ENCODE measurements around the gene ZBED1.
"Not testable (repeated sequence)": the region's sequence is repeated elsewhere in the genome, so short reads cannot be mapped to it uniquely, and the experiment has no call there.

ZBED1 gene

GRCh38 chrX:2474963-2475726 is 25.6 kb downstream of the ZBED1 start:
- DNase-seq (ENCODE audit: low read depth, low spot score): no peak

- no peak for DNase-seq (ENCODE audit: low read depth, low spot score)
Observed at GRCh38 chrX:2474280-2474962, 26.4 kb downstream of the ZBED1 start.

DNA sequence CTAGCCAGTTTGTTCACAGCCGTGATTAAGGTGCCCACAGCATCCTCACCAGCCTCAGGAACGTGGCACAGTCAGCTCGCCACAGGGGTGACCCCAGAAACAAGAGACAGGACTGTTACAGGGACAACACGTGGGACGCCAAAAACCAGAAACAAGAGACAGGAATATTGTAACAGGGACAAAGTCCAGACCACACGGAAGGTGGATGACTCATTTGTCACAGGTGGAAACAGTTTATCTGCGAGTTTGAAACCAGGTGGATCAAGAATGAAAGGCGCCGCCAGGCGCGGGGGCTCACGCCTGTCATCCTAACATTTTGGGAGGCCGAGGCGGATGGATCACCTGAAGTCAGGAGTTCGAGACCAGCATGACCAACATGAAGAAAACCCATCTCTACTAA is 27.7 kb downstream of the ZBED1 start:
- DNase-seq (ENCODE audit: low read depth, low spot score): not testable (repeated sequence)

DNA sequence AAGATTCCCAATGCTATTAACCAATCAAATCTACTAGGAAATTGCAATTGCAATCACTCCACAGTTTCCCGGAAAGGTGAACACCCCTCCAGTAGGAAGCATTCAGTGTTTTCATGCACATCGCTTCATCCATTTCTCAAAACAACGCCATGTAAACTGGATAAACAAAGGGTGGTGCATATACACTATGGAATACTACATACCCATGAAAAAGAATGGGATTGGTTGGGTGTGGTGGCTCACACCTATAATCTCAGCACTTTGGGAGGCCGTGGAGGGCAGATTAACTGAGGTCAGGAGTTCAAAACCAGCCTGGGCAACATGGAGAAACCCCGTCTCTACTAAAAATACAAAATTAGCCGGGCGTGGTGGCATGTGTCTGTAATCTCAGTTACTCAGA is 29.1 kb downstream of the ZBED1 start:
- no peak for DNase-seq (ENCODE audit: low read depth, low spot score)

- DNase-seq (ENCODE audit: low read depth, low spot score): not testable (repeated sequence)
Observed at GRCh38 chrX:2471126-2471525, 29.6 kb downstream of the ZBED1 start.

DNA sequence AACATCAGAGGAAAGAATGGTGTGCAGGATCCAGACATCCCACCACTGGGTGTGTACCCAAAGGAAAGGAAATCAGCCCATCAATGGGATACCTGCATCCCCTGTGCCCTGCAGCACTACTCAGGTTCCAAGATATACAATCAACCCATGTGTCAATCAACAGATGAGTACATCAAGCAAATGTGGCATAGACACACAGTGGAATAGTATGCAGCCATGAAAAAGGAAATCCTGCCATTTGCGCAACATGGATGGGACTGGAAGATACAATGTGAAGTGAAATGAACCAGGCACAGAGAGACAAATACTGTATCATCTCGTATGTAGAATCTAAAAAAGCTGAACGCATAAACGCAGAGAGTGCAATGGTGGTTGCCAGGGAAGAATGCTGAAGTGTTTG is 30.9 kb downstream of the ZBED1 start:
- not testable (repeated sequence) for DNase-seq (ENCODE audit: low read depth, low spot score)

DNA sequence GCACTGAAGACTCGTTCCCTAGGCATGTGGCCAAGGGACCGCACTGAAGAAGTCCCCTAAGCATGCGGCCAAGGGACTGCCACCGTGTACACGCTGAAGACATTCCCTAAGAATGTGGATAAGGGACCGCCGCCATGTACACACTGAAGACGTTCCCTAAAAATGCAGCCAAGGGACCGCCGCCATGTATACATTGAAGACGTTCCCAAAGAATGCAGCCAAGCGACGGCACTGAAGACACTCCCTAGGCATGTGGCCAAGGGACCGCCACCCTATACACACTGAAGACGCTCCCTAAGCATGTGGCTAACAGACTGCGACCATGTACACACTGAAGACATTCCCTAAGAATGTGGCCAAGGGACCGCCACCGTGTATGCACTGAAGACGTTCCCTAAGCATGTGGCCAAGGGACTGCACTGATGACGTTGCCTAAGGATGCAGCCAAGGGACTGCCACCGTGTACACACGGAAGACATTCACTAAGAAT is 31.5 kb downstream of the ZBED1 start:
- no peak for DNase-seq (ENCODE audit: low read depth, low spot score)

DNA sequence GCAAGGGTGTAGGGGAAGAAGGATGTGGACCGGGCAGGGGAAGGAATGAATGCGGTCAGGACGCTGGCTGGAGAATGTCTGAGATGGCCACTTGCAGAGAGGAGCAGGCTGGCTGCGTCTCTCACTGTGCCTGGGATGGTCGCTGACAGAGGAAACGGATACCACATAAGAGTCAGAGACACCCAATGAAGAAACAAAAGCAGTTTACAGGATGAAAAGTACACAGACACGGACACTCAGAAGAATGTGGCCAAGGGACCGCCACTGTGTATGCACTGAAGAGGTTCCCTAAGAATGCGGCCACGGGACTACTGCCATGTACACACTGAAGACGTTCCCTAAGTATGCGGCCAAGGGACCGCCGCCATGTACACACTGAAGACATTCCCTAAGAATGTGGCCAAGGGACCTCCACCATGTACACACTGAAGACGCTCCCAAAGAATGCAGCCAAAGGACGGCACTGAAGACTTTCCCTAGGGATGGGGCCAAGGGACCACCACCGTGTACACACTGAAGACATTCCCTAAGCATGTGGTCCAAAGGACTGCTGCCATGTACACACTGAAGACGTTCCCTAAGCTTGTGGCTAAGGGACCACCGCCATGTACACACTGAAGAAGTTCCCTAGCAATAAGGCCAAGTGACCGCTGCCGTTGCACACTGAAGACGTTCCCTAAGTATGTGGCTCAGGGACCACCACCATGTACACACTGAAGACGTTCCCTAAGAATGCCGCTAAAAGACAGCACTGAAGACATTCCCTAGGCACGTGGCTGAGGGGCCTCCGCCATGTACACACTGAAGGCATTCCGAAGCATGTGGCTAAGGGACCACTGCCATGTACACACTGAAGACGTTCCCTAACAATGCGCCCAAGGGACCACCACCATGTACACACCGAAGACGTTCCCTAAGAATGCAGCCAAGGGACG is 32.2 kb downstream of the ZBED1 start:
- DNase-seq (ENCODE audit: low read depth, low spot score): no peak

GRCh38 chrX:2466876-2467656 is 33.7 kb downstream of the ZBED1 start:
- no peak for DNase-seq (ENCODE audit: low read depth, low spot score)

DNA sequence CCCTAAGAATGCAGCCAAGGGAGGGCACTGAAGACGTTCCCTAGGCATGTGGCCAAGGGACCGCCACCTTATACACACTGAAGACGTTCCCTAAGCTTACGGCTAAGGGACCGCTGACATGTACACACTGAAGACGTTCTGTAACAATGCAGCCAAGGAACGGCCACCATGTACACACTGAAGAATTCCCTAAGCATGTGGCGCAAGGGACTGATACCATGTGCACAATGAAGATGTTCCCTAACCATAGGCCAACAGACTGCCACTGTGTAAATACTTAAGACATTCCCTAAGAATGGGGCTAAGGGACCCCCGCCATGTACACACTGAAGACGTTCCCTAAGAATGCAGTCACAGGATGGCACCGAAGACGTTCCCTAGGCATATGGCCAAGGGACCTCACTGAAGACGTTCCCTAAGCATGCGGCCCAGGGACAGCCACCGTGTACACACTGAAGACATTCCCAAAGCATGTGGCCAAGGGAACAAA is 36.1 kb downstream of the ZBED1 start:
- DNase-seq (ENCODE audit: low read depth, low spot score): no peak

GRCh38 chrX:2463973-2464676 is 36.7 kb downstream of the ZBED1 start:
- DNase-seq (ENCODE audit: low read depth, low spot score): no peak

DNA sequence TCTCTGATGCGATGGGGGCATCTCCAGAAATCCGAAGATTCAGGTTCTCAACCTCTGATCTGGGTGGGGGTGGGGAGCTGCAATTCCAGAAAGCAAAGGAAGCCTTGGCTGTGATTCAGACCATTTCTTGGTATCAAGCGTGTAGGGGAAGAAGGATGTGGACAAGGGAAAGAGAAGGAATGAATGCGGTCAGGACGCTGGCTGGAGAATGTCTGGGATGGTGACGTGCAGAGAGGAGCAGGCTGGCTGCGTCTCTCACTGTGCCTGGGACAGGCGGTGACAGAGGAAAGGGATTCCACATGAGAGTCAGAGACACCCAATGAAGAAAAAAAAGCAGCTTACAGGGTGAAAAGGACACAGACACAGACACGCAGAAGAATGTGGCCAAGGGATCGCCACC is 37.3 kb downstream of the ZBED1 start:
- not testable (repeated sequence) for DNase-seq (ENCODE audit: low read depth, low spot score)

- DNase-seq (ENCODE audit: low read depth, low spot score): no peak
Observed at GRCh38 chrX:2462780-2463179, 38.0 kb downstream of the ZBED1 start.

- DNase-seq (ENCODE audit: low read depth, low spot score): no peak
Observed at GRCh38 chrX:2462074-2462473, 38.7 kb downstream of the ZBED1 start.

DNA sequence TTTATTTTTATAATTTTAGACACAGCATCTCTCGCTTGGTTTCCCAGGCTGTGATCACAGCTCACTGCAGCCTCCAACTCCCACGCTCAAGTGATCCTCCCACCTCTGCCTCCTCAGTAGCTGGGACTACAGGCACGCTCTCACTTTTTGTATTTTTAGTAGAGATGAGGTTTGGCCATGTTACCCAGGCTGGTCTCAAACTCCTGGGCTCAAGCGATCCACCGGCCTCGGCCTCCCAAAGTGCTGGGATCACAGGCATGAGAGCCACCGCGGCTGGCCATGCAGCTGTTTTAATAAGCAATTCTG is 39.1 kb downstream of the ZBED1 start:
- DNase-seq (ENCODE audit: low read depth, low spot score): no peak

DNA sequence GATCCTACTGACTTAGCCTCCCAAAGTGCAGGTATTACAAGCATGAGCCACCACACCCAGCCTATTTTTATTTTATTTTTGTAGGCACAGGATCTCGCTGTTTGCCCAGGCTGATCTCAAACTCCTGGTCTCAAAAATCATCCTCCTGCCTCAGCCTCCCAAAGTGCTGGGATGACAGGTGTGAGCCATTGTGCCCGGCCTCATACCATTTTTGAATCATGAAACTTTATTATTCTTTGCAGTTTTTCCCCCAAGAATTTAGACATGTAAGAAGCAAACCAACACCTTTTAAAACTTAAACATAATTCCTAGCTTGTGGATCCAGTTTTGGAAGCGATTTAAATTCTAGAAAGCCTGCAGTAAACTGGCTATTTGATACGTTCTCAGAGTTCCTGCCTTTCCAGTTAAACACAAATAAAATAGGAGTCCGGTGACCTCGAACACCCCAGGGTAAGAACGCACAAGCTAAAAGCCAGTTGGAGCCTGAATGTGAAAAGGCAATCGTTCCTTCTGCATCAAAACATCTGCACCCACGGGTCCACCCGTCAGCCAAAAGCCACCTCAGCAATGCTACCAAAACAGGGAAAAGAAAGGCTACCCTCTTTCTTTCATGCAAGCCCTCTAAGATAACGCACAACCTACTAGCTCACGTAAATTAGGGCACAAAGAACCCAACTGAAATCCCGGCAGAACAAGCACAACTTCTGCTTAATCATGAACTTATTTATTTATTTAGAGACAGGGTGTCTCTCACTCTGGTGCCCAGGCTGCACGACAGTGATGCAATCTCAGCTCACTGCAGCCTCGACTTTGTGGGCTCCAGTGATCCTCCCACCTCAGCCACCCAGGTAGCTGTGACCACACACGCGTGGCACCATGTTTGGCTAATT is 39.7 kb downstream of the ZBED1 start:
- DNase-seq (ENCODE audit: low read depth, low spot score): not testable (repeated sequence)

DNA sequence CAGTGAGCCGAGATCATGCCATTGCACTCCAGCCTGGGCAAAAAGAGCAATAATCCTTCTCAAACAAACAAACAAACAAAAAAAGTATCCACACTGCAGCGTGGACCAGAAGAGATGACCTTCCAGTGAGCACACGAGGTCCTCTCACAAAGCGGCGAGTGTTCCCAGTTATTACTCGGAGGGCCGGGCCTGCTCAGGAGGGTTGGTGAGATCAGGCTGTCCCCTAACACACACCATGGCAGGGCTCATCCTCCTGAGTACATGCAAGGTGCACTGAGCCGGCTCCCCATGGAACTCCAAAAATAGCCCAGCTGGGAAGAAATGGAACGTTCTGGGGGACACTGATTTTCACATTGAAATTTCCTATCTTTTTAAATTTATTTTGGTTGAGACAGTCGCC is 40.7 kb downstream of the ZBED1 start:
- not testable (repeated sequence) for DNase-seq (ENCODE audit: low read depth, low spot score)

DNA sequence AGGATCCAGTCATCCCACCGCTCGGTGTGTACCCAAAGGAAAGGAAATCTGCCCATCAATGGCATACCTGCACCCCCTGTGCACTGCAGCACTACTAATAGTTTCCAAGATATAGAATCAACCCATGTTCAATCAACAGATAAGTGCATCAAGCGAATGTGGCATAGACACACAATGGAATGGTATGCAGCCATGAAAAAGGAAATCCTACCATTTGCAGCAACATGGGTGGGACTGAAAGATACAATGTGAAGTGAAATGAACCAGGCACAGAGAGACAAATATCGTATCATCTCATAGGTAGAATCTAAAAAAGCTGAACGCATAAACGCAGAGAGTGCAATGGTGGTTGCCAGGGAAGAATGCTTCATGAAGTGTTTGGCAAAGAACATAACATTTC is 42.5 kb downstream of the ZBED1 start:
- no peak for DNase-seq (ENCODE audit: low read depth, low spot score)

DNA sequence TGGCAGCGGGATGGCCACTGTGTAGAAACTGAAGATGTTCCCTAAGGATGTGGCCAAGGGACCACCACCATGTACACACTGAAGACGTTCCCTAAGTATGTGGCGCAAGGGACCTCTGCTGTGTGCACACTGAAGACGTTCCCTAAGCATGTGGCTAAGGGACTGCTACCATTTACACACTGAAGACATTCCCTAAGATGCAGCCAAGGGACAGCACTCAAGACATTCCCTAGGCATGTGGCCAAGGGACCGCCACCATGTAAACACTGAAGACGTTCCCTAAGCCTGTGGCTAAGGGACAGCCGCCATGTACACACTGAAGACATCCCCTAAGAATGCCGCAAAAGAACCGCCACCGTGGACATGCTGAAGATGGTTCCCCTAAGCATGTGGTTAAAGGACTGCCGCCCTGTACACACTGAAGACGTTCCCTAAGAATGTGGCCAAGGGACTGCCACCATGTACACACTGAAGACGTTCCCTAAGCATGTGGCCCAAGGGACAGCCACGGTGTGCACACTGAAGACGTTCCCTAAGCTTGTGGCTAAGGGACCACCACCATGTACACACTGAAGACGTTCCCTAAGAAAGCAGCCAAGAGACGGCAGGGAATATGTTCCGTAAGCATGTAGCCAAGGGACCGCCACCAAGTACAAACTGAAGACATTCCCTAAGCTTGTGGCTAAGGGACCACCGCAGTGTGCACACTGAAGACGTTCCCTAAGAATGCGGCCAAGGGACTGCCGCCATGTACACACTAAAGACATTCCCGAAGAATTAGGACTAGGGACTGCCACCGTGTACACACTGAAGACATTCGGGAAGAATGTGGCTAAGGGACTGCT is 43.3 kb downstream of the ZBED1 start:
- DNase-seq (ENCODE audit: low read depth, low spot score): no peak

Data from activated naive CD8-positive, alpha-beta T cell treated with anti-CD3 and anti-CD28 coated beads, Interleukin-2, amount 50 U/mL, for 16 hours (primary cell).